Muscle of leg (tissue), 11 donors: Measurements from ENCODE around the gene CPEB4. TPM values are rescaled to one million over a fixed set of nuclear protein-coding genes. Genes with fewer than 3 reads are reported as not detected.

Experiments
- DNase-seq: peaks from one replicate; pipeline ENCODE4 v3.0.0; 2013
- H3K27ac ChIP-seq: one replicate; pipeline ENCODE4 v1.5.1; 2013; ENCODE audit warnings: mild to moderate bottlenecking, low read length, control low read depth
- H3K27me3 ChIP-seq: one replicate; pipeline ENCODE4 v1.6.1; 2013; ENCODE audit warnings: low read length; ENCODE audit not compliant: control insufficient read depth, insufficient read depth
- H3K36me3 ChIP-seq: one replicate; pipeline ENCODE4 v1.6.1; 2013; ENCODE audit warnings: low read length; ENCODE audit not compliant: control insufficient read depth, insufficient read depth
- H3K4me1 ChIP-seq: one replicate; pipeline ENCODE4 v1.6.1; 2013; ENCODE audit warnings: low read length; ENCODE audit not compliant: control insufficient read depth, insufficient read depth
- H3K4me3 ChIP-seq: one replicate; pipeline ENCODE4 v1.5.1; 2013; ENCODE audit warnings: low read length, control low read depth
- H3K9me3 ChIP-seq: replicated peaks from 2 replicates; pipeline ENCODE4 v1.6.1; 2013; ENCODE audit warnings: low read depth, low read length; ENCODE audit not compliant: control insufficient read depth
- WGBS: methylation state at CpG from one replicate; pipeline ENCODE4 v1.1.5; 2013; ENCODE audit warnings: missing lambda C conversion rate; ENCODE audit not compliant: insufficient coverage; 5-methylcytosine and 5-hydroxymethylcytosine counted together
- polyA plus RNA-seq, 8 donors: library from polyadenylated mRNA; unstranded; fragments of 120-200 nt; gene quantifications; one replicate each; pipeline versions ENCODE4 v1.2.1 to v1.2.3, GENCODE V29; 2013; ENCODE audit warnings: inconsistent platforms in 1 of 8, low replicate concordance in 1 of 8; ENCODE audit not compliant: insufficient read length in 8 of 8, insufficient read depth in 1 of 8
- total RNA-seq: library from RNA; stranded (reverse); fragments of 120-200 nt; gene quantifications from one replicate; pipeline ENCODE4 v1.2.4, GENCODE V29; 2013

Gene CPEB4
- total and polyA plus RNA-seq, 9 donors: 15.3 to 36.5 (median 22.7) TPM

GRCh38 chr5:173869316-173869715, 18.8 kb upstream of the CPEB4 start:
- H3K27me3 ChIP-seq: no peaks in the 10 kb centered on the region
- 33% methylated on average over 3 of the region's 4 CpGs for WGBS
- no peak overlapping the region for H3K27ac ChIP-seq
- no peak overlapping the region for H3K4me3 ChIP-seq
- DNase-seq: peak; percentile 48
- peaks cover 2% of the 10 kb centered on the region for H3K9me3 ChIP-seq
- H3K36me3 ChIP-seq: no peaks in the 10 kb centered on the region
- no peaks in the 10 kb centered on the region for H3K4me1 ChIP-seq

DNA sequence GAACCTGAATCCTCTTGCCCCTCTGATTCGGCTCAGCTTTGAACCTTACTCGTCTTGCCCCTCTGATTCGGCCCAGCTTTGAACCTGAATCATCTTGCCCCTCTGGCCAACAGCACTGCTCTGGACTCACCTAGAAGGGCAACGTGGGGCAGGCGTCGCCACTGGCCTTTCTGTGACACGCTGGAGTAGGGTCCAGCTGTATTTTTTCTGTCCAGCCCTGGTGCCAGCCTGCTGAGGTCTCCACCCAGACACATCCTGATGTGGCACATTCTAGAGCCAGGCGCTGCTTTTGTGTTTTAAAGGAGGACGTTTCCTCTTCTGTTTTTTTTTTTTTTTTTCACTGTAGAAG, 15.2 kb upstream of the CPEB4 start:
- Histone ChIP-seq H3K27ac (no peak overlapping the region), H3K27me3 (no peaks in the 10 kb centered on the region), H3K4me3 (no peak overlapping the region), H3K4me1 (no peaks in the 10 kb centered on the region), H3K36me3 (no peaks in the 10 kb centered on the region), H3K9me3 (no peaks in the 10 kb centered on the region)
- no peak for DNase-seq
- WGBS: 82% methylated on average over 7 of the region's 9 CpGs

- no peaks in the 10 kb centered on the region for H3K9me3 ChIP-seq
- H3K27me3 ChIP-seq: no peaks in the 10 kb centered on the region
- no peak overlapping the region for H3K4me3 ChIP-seq
- no peak for DNase-seq
- H3K27ac ChIP-seq: no peak overlapping the region
- H3K36me3 ChIP-seq: no peaks in the 10 kb centered on the region
- H3K4me1 ChIP-seq: no peaks in the 10 kb centered on the region
- WGBS: no CpG with 5 or more reads among the region's 4 CpGs
These were observed 14.7 kb upstream of the CPEB4 start for GRCh38 chr5:173873306-173873922.

DNA sequence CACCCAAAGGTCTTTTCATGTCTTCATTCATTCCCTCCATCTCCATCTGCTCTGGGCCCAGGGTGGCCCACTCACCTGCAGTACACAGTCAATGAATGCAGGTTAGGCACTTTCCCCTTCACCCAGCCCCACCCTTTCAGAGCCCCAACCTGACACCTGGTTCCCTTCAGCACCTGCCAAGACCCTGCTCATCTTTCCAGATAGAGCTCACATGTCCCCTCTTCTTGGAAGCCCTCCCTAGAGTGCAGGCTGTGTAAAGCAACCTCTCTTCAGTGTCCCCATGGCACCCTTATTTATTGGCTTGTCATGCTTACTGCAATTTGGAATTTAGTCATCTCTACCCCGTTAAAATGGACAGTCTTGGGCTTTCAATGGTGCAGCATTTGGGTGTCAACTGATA, 13.0 kb upstream of the CPEB4 start:
- Histone ChIP-seq H3K4me1 (no peaks in the 10 kb centered on the region), H3K4me3 (no peak overlapping the region), H3K36me3 (no peaks in the 10 kb centered on the region), H3K9me3 (no peaks in the 10 kb centered on the region), H3K27me3 (no peaks in the 10 kb centered on the region), H3K27ac (no peak overlapping the region)
- 100% methylated on average over 1 of the region's 1 CpG for WGBS
- DNase-seq: no peak

GRCh38 chr5:173878224-173878967, 9.8 kb upstream of the CPEB4 start:
- H3K27me3 ChIP-seq: no peaks in the 10 kb centered on the region
- 83% methylated on average over 1 of the region's 5 CpGs for WGBS
- no peak for DNase-seq
- peaks cover 2% of the 10 kb centered on the region for H3K9me3 ChIP-seq
- no peaks in the 10 kb centered on the region for H3K36me3 ChIP-seq
- no peak overlapping the region for H3K27ac ChIP-seq
- H3K4me1 ChIP-seq: no peaks in the 10 kb centered on the region
- no peak overlapping the region for H3K4me3 ChIP-seq

- no peak overlapping the region for H3K27ac ChIP-seq
- 100% methylated on average over 1 of the region's 5 CpGs for WGBS
- no peak overlapping the region for H3K4me3 ChIP-seq
- no peaks in the 10 kb centered on the region for H3K4me1 ChIP-seq
- no peaks in the 10 kb centered on the region for H3K36me3 ChIP-seq
- DNase-seq: no peak
- peaks cover 4% of the 10 kb centered on the region for H3K27me3 ChIP-seq
- peaks cover 2% of the 10 kb centered on the region for H3K9me3 ChIP-seq
These were observed 7.7 kb upstream of the CPEB4 start for GRCh38 chr5:173880306-173880985.

DNA sequence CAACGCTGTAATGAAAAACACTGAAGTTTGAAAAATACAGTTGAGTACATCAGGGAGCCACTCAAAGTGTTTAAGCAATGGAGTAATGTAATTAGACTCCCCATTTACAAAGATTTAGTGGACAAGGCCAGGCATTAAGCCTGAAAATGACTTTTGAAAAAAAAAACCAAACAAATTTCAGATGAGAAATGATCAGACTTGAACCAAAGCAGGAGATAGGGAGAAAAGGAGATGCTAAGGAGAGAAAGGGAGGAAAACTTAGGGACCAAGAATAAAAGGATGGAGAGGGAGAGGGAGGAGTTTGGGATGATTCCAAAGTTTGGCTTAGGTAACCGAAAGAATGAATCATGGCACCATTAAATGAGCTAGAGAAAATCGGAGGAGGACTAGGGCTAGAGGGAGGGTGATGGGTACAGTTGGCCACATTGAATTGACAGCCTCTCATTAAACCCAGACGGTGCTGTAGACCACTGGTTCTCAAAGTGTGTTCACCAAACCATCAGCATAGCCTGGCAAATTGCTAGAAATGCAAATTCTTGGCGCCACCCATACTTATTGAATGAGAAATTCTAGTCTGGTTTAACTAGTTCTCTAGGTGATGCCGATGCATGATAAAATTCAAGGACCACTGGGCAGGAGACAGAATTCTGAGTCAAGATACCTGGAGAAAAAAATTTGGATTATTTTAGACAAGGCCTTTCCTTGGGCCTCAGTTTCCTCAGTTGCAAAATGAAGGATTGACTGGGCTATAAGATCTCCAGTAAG, 6.2 kb upstream of the CPEB4 start:
- H3K36me3 ChIP-seq: no peaks in the 10 kb centered on the region
- WGBS: 72% methylated on average over 3 of the region's 6 CpGs
- H3K27me3 ChIP-seq: peaks cover 4% of the 10 kb centered on the region
- no peak overlapping the region for H3K4me3 ChIP-seq
- H3K27ac ChIP-seq: no peak overlapping the region
- no peaks in the 10 kb centered on the region for H3K4me1 ChIP-seq
- peaks cover 2% of the 10 kb centered on the region for H3K9me3 ChIP-seq
- DNase-seq: no peak

GRCh38 chr5:173882632-173883031, 5.5 kb upstream of the CPEB4 start:
- Histone ChIP-seq H3K4me3 (no peak overlapping the region), H3K9me3 (peaks cover 2% of the 10 kb centered on the region), H3K27me3 (peaks cover 4% of the 10 kb centered on the region), H3K4me1 (peaks cover 3% of the 10 kb centered on the region), H3K27ac (no peak overlapping the region), H3K36me3 (no peaks in the 10 kb centered on the region)
- DNase-seq: no peak

DNA sequence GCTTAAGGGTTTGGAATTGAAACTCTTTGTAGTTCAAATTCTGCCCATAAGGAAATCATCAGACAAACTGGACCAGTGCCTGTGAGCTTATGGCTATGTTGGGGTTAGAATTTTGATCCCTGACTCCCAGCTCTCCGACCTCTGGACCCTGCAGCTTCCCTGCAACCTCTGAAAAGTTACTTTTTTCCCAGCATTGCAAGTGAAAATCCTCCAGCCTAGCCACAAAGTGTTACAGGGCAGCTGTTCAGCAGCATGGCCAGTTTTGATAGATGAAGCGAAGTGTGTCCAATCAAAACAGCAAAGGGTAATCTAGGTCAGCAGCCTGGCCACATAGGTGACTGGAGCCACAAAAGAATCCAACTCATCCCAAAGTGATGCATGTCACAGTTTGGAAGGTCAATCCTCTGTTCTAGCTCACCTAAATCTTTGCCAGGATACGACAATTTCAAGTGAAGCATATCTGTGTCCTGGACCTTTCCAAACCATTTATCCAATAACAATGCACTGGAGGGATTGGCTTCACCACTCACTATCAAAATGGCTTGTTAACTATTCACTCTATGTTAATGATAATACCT, 4.7 kb upstream of the CPEB4 start:
- Histone ChIP-seq H3K27me3 (peaks cover 4% of the 10 kb centered on the region), H3K27ac (no peak overlapping the region), H3K9me3 (peaks cover 2% of the 10 kb centered on the region), H3K36me3 (no peaks in the 10 kb centered on the region), H3K4me1 (peaks cover 3% of the 10 kb centered on the region), H3K4me3 (no peak overlapping the region)
- no peak for DNase-seq
- 60% methylated on average over 2 of the region's 3 CpGs for WGBS
